Mammary epithelial cell (primary cell): ENCODE results near the gene SMIM45.

Experiments used
- CTCF ChIP-seq, 2 donors: IDR thresholded peaks in 1 of 2; conservative IDR thresholded peaks in 1 of 2; 2 replicates each; pipeline ENCODE4 v1.5.1; 2011 to 2012; ENCODE audit warnings: inconsistent platforms in 2 of 2, low read length in 2 of 2, mild to moderate bottlenecking in 2 of 2, control low read depth in 1 of 2, low read depth in 1 of 2; ENCODE audit not compliant: insufficient read depth in 1 of 2; ENCODE audit errors: extremely low read depth in 1 of 2
- EZH2 ChIP-seq: IDR thresholded peaks from 2 replicates; pipeline ENCODE4 v1.6.1; 2012; ENCODE audit warnings: low read length, inconsistent platforms, borderline replicate concordance

- no peak for TF ChIP-seq EZH2
- no peak for TF ChIP-seq CTCF (conservative IDR thresholded peaks at IDR 0.05 in 1 of 2, IDR thresholded peaks at IDR 0.05 in 1 of 2; ENCODE audit: extremely low read depth in 1 of 2, insufficient read depth in 1 of 2, low read depth in 1 of 2, low read length in 2 of 2)
Observed at GRCh38 chr22:41931701-41932269, 20.2 kb upstream of the SMIM45 start.
